Measurements from ENCODE around the gene KIFC3.

DNA sequence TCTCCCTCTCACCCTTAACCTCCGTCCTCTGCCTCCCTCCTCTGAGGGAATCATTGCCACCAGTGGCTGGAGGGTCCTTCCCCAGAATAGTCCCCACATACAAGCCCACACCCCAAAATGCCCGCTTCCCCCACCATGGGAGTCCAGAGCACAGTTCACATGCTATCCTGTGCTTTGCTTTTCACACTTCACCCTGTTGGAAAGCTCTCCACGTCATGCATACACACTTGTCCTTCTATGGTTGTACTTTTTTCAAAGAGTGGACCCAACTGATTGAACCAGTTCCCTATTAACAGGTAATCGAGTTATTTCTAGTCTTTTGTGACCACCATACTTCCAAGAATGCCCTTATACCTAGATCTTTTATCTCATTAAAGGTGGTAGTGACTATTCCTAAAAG lies 23.8 kb upstream of the KIFC3 start:
- TF ChIP-seq, protein P1, sequence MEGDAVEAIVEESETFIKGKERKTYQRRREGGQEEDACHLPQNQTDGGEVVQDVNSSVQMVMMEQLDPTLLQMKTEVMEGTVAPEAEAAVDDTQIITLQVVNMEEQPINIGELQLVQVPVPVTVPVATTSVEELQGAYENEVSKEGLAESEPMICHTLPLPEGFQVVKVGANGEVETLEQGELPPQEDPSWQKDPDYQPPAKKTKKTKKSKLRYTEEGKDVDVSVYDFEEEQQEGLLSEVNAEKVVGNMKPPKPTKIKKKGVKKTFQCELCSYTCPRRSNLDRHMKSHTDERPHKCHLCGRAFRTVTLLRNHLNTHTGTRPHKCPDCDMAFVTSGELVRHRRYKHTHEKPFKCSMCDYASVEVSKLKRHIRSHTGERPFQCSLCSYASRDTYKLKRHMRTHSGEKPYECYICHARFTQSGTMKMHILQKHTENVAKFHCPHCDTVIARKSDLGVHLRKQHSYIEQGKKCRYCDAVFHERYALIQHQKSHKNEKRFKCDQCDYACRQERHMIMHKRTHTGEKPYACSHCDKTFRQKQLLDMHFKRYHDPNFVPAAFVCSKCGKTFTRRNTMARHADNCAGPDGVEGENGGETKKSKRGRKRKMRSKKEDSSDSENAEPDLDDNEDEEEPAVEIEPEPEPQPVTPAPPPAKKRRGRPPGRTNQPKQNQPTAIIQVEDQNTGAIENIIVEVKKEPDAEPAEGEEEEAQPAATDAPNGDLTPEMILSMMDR (conservative IDR thresholded peaks at IDR 0.05; ENCODE audit: low read depth, low read length) = no peak
- TF ChIP-seq EZH2 (IDR thresholded peaks at IDR 0.05; ENCODE audit: low read length, unreplicated experiment) = no peak
- TF ChIP-seq EZH2phosphoT487 (IDR thresholded peaks at IDR 0.05; ENCODE audit: borderline replicate concordance, low read length) = no peak

Data from PC-3 (cell line).